Ectodermal cell (in vitro differentiated cells): ENCODE measurements around the gene ZC3H10.

Source experiments
- H3K27ac ChIP-seq: 2 replicates; pipeline ENCODE4 v1.7.0; 2013; ENCODE audit warnings: mild to moderate bottlenecking, low read depth, low read length; ENCODE audit not compliant: insufficient read depth, poor library complexity, severe bottlenecking
- H3K27me3 ChIP-seq: 2 replicates; pipeline ENCODE4 v1.7.0; 2013; ENCODE audit warnings: mild to moderate bottlenecking, low read length; ENCODE audit not compliant: insufficient read depth, control insufficient read depth, poor library complexity, severe bottlenecking
- H3K36me3 ChIP-seq: one replicate; pipeline ENCODE4 v1.7.0; 2013; ENCODE audit warnings: low read length; ENCODE audit not compliant: control insufficient read depth, insufficient read depth
- H3K4me1 ChIP-seq: one replicate; pipeline ENCODE4 v1.7.0; 2013; ENCODE audit warnings: low read length; ENCODE audit not compliant: control insufficient read depth, insufficient read depth
- H3K4me3 ChIP-seq: 2 replicates; pipeline ENCODE4 v1.7.0; 2013; ENCODE audit warnings: low read depth, low read length, control low read depth; ENCODE audit not compliant: insufficient read depth
- H3K9me3 ChIP-seq: 2 replicates; pipeline ENCODE4 v1.7.0; 2013; ENCODE audit warnings: mild to moderate bottlenecking, low read length, moderate library complexity; ENCODE audit not compliant: control insufficient read depth
- WGBS, 2 experiments: methylation state at CpG; one replicate each; pipeline ENCODE4 v1.1.7; 2013; ENCODE audit warnings: missing lambda C conversion rate in 2 of 2; 5-methylcytosine and 5-hydroxymethylcytosine counted together

The ZC3H10 gene

DNA sequence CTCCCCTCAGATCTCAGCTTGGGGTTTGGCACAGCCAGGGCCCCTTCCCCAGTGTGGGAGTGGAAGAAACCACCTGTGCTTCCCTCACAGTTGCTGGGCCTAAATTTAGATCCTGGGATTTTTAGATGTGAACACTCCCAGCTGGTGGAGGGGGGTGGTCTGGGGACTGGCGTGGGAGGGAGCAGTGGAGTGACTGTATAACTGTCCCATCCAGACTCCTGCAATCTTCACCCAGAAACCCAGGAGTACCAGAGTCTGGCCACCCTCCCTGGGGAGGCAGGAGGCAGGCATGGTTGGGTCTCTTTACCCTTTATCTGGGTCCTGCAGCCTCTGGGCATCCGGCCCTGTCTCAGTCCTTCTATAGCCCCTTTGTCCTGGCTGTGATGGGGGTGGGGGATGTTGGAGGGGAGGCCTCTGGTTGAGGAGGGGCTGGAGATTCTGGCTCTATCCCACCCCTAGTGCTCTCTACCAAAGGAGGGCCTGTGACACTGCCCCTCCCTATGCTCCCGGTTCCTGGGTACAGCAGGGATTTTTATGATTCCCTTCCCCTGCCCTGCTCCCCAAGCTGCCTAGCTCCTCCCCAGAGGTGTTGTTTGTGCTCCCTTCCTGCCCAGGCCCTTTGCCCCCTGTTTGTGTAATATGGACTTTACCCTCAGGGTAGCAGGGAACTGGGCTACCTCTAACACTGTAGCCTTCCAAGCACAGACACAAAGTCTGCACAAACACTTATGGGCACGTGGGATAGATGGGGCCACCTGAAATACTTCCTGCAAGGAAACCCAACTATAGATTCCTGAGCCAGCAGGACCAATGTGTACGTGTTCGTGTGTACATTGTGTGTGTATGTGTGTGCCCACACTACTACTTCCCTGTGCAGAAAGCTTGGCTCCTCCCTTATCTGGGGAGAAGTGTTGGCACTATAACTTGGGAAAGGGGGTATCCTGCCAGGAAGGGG, 36.4 kb upstream of the ZC3H10 start:
- no peaks in the 10 kb centered on the region for H3K9me3 ChIP-seq
- peaks cover 5% of the 10 kb centered on the region for H3K4me1 ChIP-seq
- 68 to 69% methylated on average over 6 of the region's 6 CpGs for WGBS, 2 experiments
- H3K4me3 ChIP-seq = peak overlapping the region; percentile 44
- no peak overlapping the region for H3K27ac ChIP-seq
- peaks cover 25% of the 10 kb centered on the region for H3K27me3 ChIP-seq
- H3K36me3 ChIP-seq = no peaks in the 10 kb centered on the region

GRCh38 chr12:56082382-56082781, 35.7 kb upstream of the ZC3H10 start:
- peaks cover 25% of the 10 kb centered on the region for H3K27me3 ChIP-seq
- no peaks in the 10 kb centered on the region for H3K36me3 ChIP-seq
- no peaks in the 10 kb centered on the region for H3K9me3 ChIP-seq
- peak overlapping the region; percentile 5 for H3K27ac ChIP-seq
- no peak overlapping the region for H3K4me3 ChIP-seq
- 80 to 90% methylated on average over 2 of the region's 2 CpGs for WGBS, 2 experiments
- H3K4me1 ChIP-seq = peaks cover 5% of the 10 kb centered on the region

DNA sequence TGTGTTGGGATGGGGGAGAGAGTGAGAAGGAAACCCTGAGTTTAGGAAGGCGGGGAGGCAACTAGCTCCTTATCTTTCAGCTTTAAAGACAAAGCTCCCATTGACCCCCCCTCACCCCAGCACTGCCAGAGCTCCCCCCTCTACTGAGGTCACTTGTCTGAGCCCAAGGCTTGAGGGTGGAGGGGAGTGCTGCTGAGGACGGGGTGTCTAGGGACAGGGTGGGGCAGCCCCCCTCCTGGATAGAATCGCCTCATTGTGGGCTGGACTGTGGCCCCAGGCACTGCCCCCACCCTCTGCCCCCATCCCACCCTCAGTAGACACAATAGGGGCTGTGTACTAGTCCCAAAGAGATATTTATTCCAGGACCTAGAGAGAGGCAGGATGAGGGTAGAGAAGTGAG, 35.1 kb upstream of the ZC3H10 start:
- no peaks in the 10 kb centered on the region for H3K9me3 ChIP-seq
- no peak overlapping the region for H3K4me3 ChIP-seq
- H3K27me3 ChIP-seq = peaks cover 25% of the 10 kb centered on the region
- H3K4me1 ChIP-seq = peaks cover 5% of the 10 kb centered on the region
- no peaks in the 10 kb centered on the region for H3K36me3 ChIP-seq
- peak overlapping the region; percentile 5 for H3K27ac ChIP-seq
- WGBS, 2 experiments = 84 to 89% methylated on average over 2 of the region's 3 CpGs

GRCh38 chr12:56084958-56085543, 33.0 kb upstream of the ZC3H10 start:
- Histone ChIP-seq H3K9me3 (no peaks in the 10 kb centered on the region), H3K4me1 (peaks cover 5% of the 10 kb centered on the region), H3K36me3 (no peaks in the 10 kb centered on the region), H3K4me3 (no peak overlapping the region), H3K27ac (no peak overlapping the region), H3K27me3 (peaks cover 15% of the 10 kb centered on the region)
- WGBS, 2 experiments = 92% methylated on average over 15 of the region's 15 CpGs

DNA sequence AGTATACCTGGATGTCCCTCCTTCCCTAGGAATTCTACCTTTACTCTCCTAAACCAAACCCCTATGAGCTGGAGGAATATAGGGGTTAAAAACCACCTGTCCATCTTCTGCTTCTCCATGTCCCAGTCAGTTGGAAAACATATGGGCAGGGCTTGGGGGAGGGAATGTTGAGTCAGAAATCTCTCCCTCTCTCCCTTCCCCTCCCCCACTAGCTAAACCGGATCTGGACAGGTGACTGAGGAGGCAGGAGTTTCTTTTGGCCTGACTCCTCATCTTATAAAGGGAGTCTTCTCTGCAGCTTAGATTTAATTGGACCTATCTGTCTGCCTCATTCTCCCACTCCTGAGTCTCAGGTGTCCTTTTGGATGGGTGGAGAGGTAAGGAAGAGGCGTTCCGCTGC, 32.0 kb upstream of the ZC3H10 start:
- H3K9me3 ChIP-seq = no peaks in the 10 kb centered on the region
- peaks cover 4% of the 10 kb centered on the region for H3K27me3 ChIP-seq
- no peak overlapping the region for H3K27ac ChIP-seq
- H3K4me3 ChIP-seq = no peak overlapping the region
- H3K36me3 ChIP-seq = no peaks in the 10 kb centered on the region
- peaks cover 5% of the 10 kb centered on the region for H3K4me1 ChIP-seq
- WGBS, 2 experiments = 94 to 97% methylated on average over 3 of the region's 3 CpGs

- H3K9me3 ChIP-seq = no peaks in the 10 kb centered on the region
Observed at GRCh38 chr12:56086608-56087007, 31.5 kb upstream of the ZC3H10 start.

DNA sequence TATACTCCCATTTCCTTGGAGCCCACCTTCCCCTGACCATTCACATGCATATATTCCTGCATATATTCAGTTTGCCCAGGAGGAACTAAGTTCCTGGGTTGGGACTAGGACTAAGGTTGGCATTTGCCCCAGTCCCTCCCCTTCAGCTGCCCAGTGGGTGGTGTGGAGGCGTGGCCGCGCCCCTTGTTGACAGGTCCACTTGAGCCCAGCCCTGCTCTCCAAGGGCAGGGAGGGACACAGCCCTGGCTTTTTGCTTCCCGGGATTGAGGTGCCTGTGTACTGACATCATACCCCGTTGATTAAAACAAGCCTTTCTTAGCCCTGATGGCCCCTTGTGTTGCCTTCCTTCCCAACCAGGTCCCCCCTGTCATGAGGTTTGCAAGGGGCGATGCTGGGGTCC, 30.8 kb upstream of the ZC3H10 start:
- Histone ChIP-seq H3K4me3 (no peak overlapping the region), H3K36me3 (no peaks in the 10 kb centered on the region), H3K27ac (no peak overlapping the region), H3K9me3 (no peaks in the 10 kb centered on the region), H3K4me1 (no peaks in the 10 kb centered on the region), H3K27me3 (no peaks in the 10 kb centered on the region)
- WGBS, 2 experiments = 89 to 90% methylated on average over 6 of the region's 6 CpGs

More at GRCh38 chr12:56086608-56087007, 31.5 kb upstream of the ZC3H10 start:
- H3K4me1 ChIP-seq = peaks cover 5% of the 10 kb centered on the region
- H3K36me3 ChIP-seq = no peaks in the 10 kb centered on the region
- WGBS, 2 experiments = 76 to 77% methylated on average over 6 of the region's 6 CpGs
- no peaks in the 10 kb centered on the region for H3K27me3 ChIP-seq
- H3K4me3 ChIP-seq = no peak overlapping the region
- no peak overlapping the region for H3K27ac ChIP-seq

DNA sequence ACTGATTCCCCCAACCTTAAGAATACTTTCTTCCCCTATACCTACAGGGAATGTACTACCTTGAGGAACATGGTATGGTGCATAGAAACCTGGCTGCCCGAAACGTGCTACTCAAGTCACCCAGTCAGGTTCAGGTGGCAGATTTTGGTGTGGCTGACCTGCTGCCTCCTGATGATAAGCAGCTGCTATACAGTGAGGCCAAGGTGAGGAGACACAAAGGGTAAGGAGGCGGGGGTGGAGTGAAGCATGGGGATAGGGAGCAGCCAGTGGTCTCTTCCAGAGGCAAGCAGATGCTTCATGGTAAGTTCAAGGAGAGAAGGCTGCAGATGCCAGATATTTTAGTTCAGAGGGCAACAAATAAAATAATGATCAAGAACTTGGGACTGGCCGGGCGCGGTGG, 20.3 kb upstream of the ZC3H10 start:
- no peak overlapping the region for H3K4me3 ChIP-seq
- no peak overlapping the region for H3K27ac ChIP-seq
- WGBS, 2 experiments = 94 to 97% methylated on average over 6 of the region's 6 CpGs
- H3K9me3 ChIP-seq = no peaks in the 10 kb centered on the region
- no peaks in the 10 kb centered on the region for H3K27me3 ChIP-seq
- H3K36me3 ChIP-seq = no peaks in the 10 kb centered on the region
- H3K4me1 ChIP-seq = no peaks in the 10 kb centered on the region

- no peak overlapping the region for H3K27ac ChIP-seq
- WGBS, 2 experiments = 91 to 96% methylated on average over 3 of the region's 3 CpGs
- H3K4me1 ChIP-seq = no peaks in the 10 kb centered on the region
- no peaks in the 10 kb centered on the region for H3K27me3 ChIP-seq
- no peaks in the 10 kb centered on the region for H3K9me3 ChIP-seq
- H3K4me3 ChIP-seq = no peak overlapping the region
- H3K36me3 ChIP-seq = no peaks in the 10 kb centered on the region
Observed at GRCh38 chr12:56098592-56098991, 19.5 kb upstream of the ZC3H10 start.

- Histone ChIP-seq H3K36me3 (no peaks in the 10 kb centered on the region), H3K27me3 (no peaks in the 10 kb centered on the region), H3K9me3 (no peaks in the 10 kb centered on the region), H3K4me1 (no peaks in the 10 kb centered on the region), H3K4me3 (no peak overlapping the region), H3K27ac (no peak overlapping the region)
- 91 to 95% methylated on average over 4 of the region's 4 CpGs for WGBS, 2 experiments
Observed at GRCh38 chr12:56099787-56100186, 18.3 kb upstream of the ZC3H10 start.
